HG03139 (cell line): Measurements from ENCODE around the gene CFAP47.
"Not testable (repeated sequence)": the region's sequence is repeated elsewhere in the genome, so short reads cannot be mapped to it uniquely, and the experiment has no call there.

ENCODE experiments used
- ATAC-seq: cut with Tn5 transposase; IDR thresholded peaks from one replicate; pipeline ENCODE4 v1.9.1; 2021; ENCODE audit not compliant: unreplicated experiment

CFAP47 gene

GRCh38 chrX:35919536-35920309, at the start of gene CFAP47:
TSS of gene CFAP47 (plus strand) at chrX:35919734. CDS start at chrX:35919800, 66 bp downstream.
- ATAC-seq = no peak

GRCh38 chrX:35880601-35881000, 38.9 kb upstream of the CFAP47 start:
- ATAC-seq = no peak

- no peak for ATAC-seq
Observed at GRCh38 chrX:35886135-35886534, 33.4 kb upstream of the CFAP47 start.

- ATAC-seq = no peak
Observed at GRCh38 chrX:35890699-35891098, 28.8 kb upstream of the CFAP47 start.

GRCh38 chrX:35986816-35987215, 67.3 kb downstream of the CFAP47 start:
- ATAC-seq = not testable (repeated sequence)

GRCh38 chrX:36007207-36007606, 87.7 kb downstream of the CFAP47 start:
- ATAC-seq = no peak

- ATAC-seq = no peak
Observed at GRCh38 chrX:36019125-36019524, 99.6 kb downstream of the CFAP47 start.

- ATAC-seq = no peak
Observed at GRCh38 chrX:36035550-36035949, 116.0 kb downstream of the CFAP47 start.

GRCh38 chrX:36062778-36063177, 143.2 kb downstream of the CFAP47 start:
- ATAC-seq = no peak

GRCh38 chrX:36071061-36071460, 151.5 kb downstream of the CFAP47 start:
- ATAC-seq = no peak

GRCh38 chrX:36075009-36075408, 155.5 kb downstream of the CFAP47 start:
- ATAC-seq = not testable (repeated sequence)

GRCh38 chrX:36083256-36083655, 163.7 kb downstream of the CFAP47 start:
- ATAC-seq = no peak

- ATAC-seq = no peak
Observed at GRCh38 chrX:36087366-36087765, 167.8 kb downstream of the CFAP47 start.

- ATAC-seq = not testable (repeated sequence)
Observed at GRCh38 chrX:36088939-36089338, 169.4 kb downstream of the CFAP47 start.

- no peak for ATAC-seq
Observed at GRCh38 chrX:36102425-36102824, 182.9 kb downstream of the CFAP47 start.

GRCh38 chrX:36116222-36116621, 196.7 kb downstream of the CFAP47 start:
- ATAC-seq = no peak

- ATAC-seq = no peak
Observed at GRCh38 chrX:36159254-36159653, 239.7 kb downstream of the CFAP47 start.

GRCh38 chrX:36160081-36160480, 240.5 kb downstream of the CFAP47 start:
- ATAC-seq = no peak

- ATAC-seq = no peak
Observed at GRCh38 chrX:36198575-36198974, 279.0 kb downstream of the CFAP47 start.

GRCh38 chrX:36199928-36200327, 280.4 kb downstream of the CFAP47 start:
- no peak for ATAC-seq

GRCh38 chrX:36214924-36215323, 295.4 kb downstream of the CFAP47 start:
- no peak for ATAC-seq

- no peak for ATAC-seq
Observed at GRCh38 chrX:36218801-36219200, 299.3 kb downstream of the CFAP47 start.
